ENCODE data around the gene PLPP1. TPM values are rescaled to one million over a fixed set of nuclear protein-coding genes. Genes with fewer than 3 reads are reported as not detected.

Gene PLPP1
- total RNA-seq, 2 experiments from 2014 or later = 2.9 to 3.0 TPM

GRCh38 chr5:55546947-55547346 lies 12.2 kb upstream of the PLPP1 start:
- Mint-ChIP-seq H3K36me3 (ENCODE audit: low read depth) (no peaks in the 10 kb centered on the region), H3K9me3 (no peaks in the 10 kb centered on the region), H3K4me3 (no peak overlapping the region), H3K27me3 (peaks cover 15% of the 10 kb centered on the region), H3K4me1 (ENCODE audit: low read depth) (peaks cover 1% of the 10 kb centered on the region), H3K27ac (no peak overlapping the region)
- Histone ChIP-seq H3K4me3 (ENCODE audit: low read length) (no peak overlapping the region), H3K27me3 (ENCODE audit: control insufficient read depth in 1 of 2, insufficient read depth in 2 of 2, low read length in 2 of 2) (peaks cover 0 to 3% of the 10 kb centered on the region in 2 experiments), H3K9me3 (ENCODE audit: control insufficient read depth in 1 of 2, insufficient read depth in 1 of 2, low read length in 2 of 2) (no peaks in the 10 kb centered on the region), H3K4me1 (ENCODE audit: insufficient read depth, low read length) (no peaks in the 10 kb centered on the region), H3K36me3 (ENCODE audit: insufficient read depth, low read length) (no peaks in the 10 kb centered on the region), H3K27ac (ENCODE audit: low read depth in 1 of 2, low read length in 2 of 2) (no peak overlapping the region)
- CTCF ChIA-PET = no interaction called here
- POLR2A ChIA-PET = no interaction called here
- no peak for DNase-seq
- intact Hi-C loops (cut with DNase I, micrococcal nuclease) = no loop called here
- no peak for TF ChIP-seq CTCF (IDR thresholded peaks at IDR 0.05)
- ATAC-seq (ENCODE audit: poor library complexity) = no peak

- Histone ChIP-seq H3K27me3 (ENCODE audit: control insufficient read depth in 1 of 2, insufficient read depth in 2 of 2, low read length in 2 of 2) (peaks cover 0 to 3% of the 10 kb centered on the region in 2 experiments), H3K27ac (ENCODE audit: low read depth in 1 of 2, low read length in 2 of 2) (no peak overlapping the region), H3K4me3 (ENCODE audit: low read length) (no peak overlapping the region), H3K9me3 (ENCODE audit: control insufficient read depth in 1 of 2, insufficient read depth in 1 of 2, low read length in 2 of 2) (no peaks in the 10 kb centered on the region), H3K4me1 (ENCODE audit: insufficient read depth, low read length) (peaks cover 2% of the 10 kb centered on the region), H3K36me3 (ENCODE audit: insufficient read depth, low read length) (no peaks in the 10 kb centered on the region)
- Mint-ChIP-seq H3K36me3 (ENCODE audit: low read depth) (no peaks in the 10 kb centered on the region), H3K27me3 (peaks cover 8% of the 10 kb centered on the region), H3K4me3 (no peak overlapping the region), H3K27ac (no peak overlapping the region), H3K4me1 (ENCODE audit: low read depth) (peaks cover 27% of the 10 kb centered on the region), H3K9me3 (no peaks in the 10 kb centered on the region)
- intact Hi-C loops (cut with DNase I, micrococcal nuclease) = no loop called here
- POLR2A ChIA-PET = no interaction called here
- ATAC-seq (ENCODE audit: poor library complexity) (no peak), DNase-seq (no peak)
- CTCF ChIA-PET = interaction anchor here (1.3 kb wide), 1 partner anchor 10 kb away, joined by 3 read pairs; the partner anchor contains the start of gene PLPP1
- no peak for TF ChIP-seq CTCF (IDR thresholded peaks at IDR 0.05)
Measured at GRCh38 chr5:55544341-55544740, 9.6 kb upstream of the PLPP1 start.

GRCh38 chr5:55541056-55541635 lies 6.4 kb upstream of the PLPP1 start:
- DNase-seq (peak in 2 of 14 experiments; percentile 10 to 30), ATAC-seq (ENCODE audit: poor library complexity) (no peak)
- no peaks in the 10 kb centered on the region for H3K9me3 Mint-ChIP-seq
- Histone ChIP-seq H3K36me3 (ENCODE audit: insufficient read depth, low read length) (no peaks in the 10 kb centered on the region), H3K4me3 (ENCODE audit: low read length) (no peak overlapping the region), H3K27me3 (ENCODE audit: control insufficient read depth in 1 of 2, insufficient read depth in 2 of 2, low read length in 2 of 2) (peaks cover 0 to 3% of the 10 kb centered on the region in 2 experiments), H3K27ac (ENCODE audit: low read depth in 1 of 2, low read length in 2 of 2) (peak overlapping the region in 1 of 2 donors; percentile 14), H3K9me3 (ENCODE audit: control insufficient read depth in 1 of 2, insufficient read depth in 1 of 2, low read length in 2 of 2) (no peaks in the 10 kb centered on the region), H3K4me1 (ENCODE audit: insufficient read depth, low read length) (peaks cover 7% of the 10 kb centered on the region)
- ChIA-PET CTCF (no interaction called here), POLR2A (interaction anchor here (1.4 kb wide), 1 partner anchor 109 kb away, joined by 4 read pairs; no protein-coding TSS in a partner anchor)
- H3K4me3 Mint-ChIP-seq = peak overlapping the region; percentile 6
- no peaks in the 10 kb centered on the region for H3K36me3 Mint-ChIP-seq (ENCODE audit: low read depth)
- intact Hi-C loops (cut with DNase I, micrococcal nuclease) = no loop called here
- no peaks in the 10 kb centered on the region for H3K27me3 Mint-ChIP-seq
- TF ChIP-seq CTCF (IDR thresholded peaks at IDR 0.05) = no peak
- peaks cover 33% of the 10 kb centered on the region for H3K4me1 Mint-ChIP-seq (ENCODE audit: low read depth)
- peak overlapping the region; percentile 32 for H3K27ac Mint-ChIP-seq
